ENCODE data around the gene SETDB1.

DNA sequence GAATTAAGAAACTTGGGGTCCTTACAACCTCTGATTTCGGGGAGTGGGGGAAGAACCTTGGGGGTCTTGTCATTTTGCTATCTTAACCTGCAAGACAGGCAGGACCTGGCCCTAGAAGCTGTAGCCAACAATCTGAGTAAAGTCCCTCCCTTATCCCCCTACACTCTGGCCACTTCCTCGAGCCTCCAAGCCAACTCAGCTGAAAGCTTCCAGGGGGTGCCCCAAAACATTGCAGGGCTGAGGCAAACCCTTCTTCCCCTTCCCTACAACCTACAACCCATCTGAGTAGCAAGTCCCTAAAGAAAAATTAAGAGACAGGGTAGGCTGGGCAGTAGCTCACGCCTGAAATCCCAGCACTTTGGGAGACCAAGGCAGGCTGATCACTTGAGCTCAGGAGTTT, 43.5 kb downstream of the SETDB1 start:
- TF ChIP-seq POLR2AphosphoS5 (IDR thresholded peaks at IDR 0.05; ENCODE audit: low read depth, low read length): no peak
- TF ChIP-seq POLR2A (IDR thresholded peaks at IDR 0.05; ENCODE audit: low read depth, low read length): no peak

All from GM12892 (cell line).